ENCODE data around the gene RPS13. TPM values are rescaled to one million over a fixed set of nuclear protein-coding genes. Genes with fewer than 3 reads are reported as not detected.

RPS13 gene
- total RNA-seq, 6 experiments from 2014 or later = 303 to 496 (median 339) TPM

Small RNA genes lying within 50 kb of the gene (small RNA-seq; reads per million reads assigned to genes)
- gene RNU6-593P = 0 reads per million in 2 experiments
- gene SNORD14A = 23.8 to 36.0 reads per million in 2 experiments
- gene SNORD14B = 0 reads per million in 2 experiments

Other genes starting within 250 kb of the RPS13 start
- 10 to 100 TPM; 12.7 to 26.7 (median 21.5) TPM for gene PLEKHA7, start 63.3 kb downstream of the RPS13 start, total RNA-seq
- gene PIK3C2A, start 130.3 kb upstream of the RPS13 start, total RNA-seq = 10 to 100 TPM; 20.3 to 36.4 (median 28.1) TPM
- gene NUCB2, start 199.1 kb upstream of the RPS13 start, total RNA-seq = 100 to 1,000 TPM in 2 of 6 experiments, 10 to 100 TPM in 4; 34.7 to 131 (median 60.9) TPM

Data from right lobe of liver (tissue), 5 donors.